Right lobe of liver (tissue), 4 donors: ENCODE data around the gene SPIRE2.

Experiments
- POLR2A ChIP-seq: fragments of 450-650 bp; IDR thresholded peaks from one replicate; pipeline ENCODE4 v1.6.1; 2017; ENCODE audit warnings: antibody characterized with exemption, mild to moderate bottlenecking
- TF ChIP-seq, protein P1 (sequence below), 4 donors: fragments of 200-600 bp in 3 of 4; fragments of 450-650 bp in 1 of 4; IDR thresholded peaks; one replicate each; pipeline versions ENCODE4 v1.5.1 to v1.8.0; 2016 to 2022; ENCODE audit warnings: antibody characterized with exemption in 4 of 4, mild to moderate bottlenecking in 2 of 4
- donor health status: DM: no; HTN: no; CAD: no.
- donor health status: DM: no; HTN: no; CAD: no.
- donor health status: DM: no; HTN: yes; CAD: no.

GRCh38 chr16:89821438-89822187 lies 6.7 kb upstream of the SPIRE2 start:
- TF ChIP-seq, protein P1, sequence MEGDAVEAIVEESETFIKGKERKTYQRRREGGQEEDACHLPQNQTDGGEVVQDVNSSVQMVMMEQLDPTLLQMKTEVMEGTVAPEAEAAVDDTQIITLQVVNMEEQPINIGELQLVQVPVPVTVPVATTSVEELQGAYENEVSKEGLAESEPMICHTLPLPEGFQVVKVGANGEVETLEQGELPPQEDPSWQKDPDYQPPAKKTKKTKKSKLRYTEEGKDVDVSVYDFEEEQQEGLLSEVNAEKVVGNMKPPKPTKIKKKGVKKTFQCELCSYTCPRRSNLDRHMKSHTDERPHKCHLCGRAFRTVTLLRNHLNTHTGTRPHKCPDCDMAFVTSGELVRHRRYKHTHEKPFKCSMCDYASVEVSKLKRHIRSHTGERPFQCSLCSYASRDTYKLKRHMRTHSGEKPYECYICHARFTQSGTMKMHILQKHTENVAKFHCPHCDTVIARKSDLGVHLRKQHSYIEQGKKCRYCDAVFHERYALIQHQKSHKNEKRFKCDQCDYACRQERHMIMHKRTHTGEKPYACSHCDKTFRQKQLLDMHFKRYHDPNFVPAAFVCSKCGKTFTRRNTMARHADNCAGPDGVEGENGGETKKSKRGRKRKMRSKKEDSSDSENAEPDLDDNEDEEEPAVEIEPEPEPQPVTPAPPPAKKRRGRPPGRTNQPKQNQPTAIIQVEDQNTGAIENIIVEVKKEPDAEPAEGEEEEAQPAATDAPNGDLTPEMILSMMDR (IDR thresholded peaks at IDR 0.05): no peak
- no peak for TF ChIP-seq POLR2A
